GM13976 (cell line): ENCODE data around the gene CDKN2C.

Experiments used
- DNase-seq: peaks from one replicate; pipeline ENCODE4 v3.0.0; 2012; ENCODE audit warnings: low spot score
- in situ Hi-C: fragments of 300-500 bp; cut with MboI; formaldehyde crosslinking; loops from one replicate; pipeline ENCODE4 v1.12.0; 2022; ENCODE audit warnings: low sequenced_read_pairs, mixed read lengths, inconsistent platforms; ENCODE audit not compliant: unreplicated experiment
- TF ChIP-seq, protein P1 (sequence below): IDR thresholded peaks from 2 replicates; pipeline ENCODE4 v1.5.1; 2012; ENCODE audit warnings: borderline replicate concordance, mild to moderate bottlenecking; ENCODE audit not compliant: insufficient read depth; ENCODE audit errors: extremely low read depth, missing control alignments, control extremely low read depth

CDKN2C gene

DNA sequence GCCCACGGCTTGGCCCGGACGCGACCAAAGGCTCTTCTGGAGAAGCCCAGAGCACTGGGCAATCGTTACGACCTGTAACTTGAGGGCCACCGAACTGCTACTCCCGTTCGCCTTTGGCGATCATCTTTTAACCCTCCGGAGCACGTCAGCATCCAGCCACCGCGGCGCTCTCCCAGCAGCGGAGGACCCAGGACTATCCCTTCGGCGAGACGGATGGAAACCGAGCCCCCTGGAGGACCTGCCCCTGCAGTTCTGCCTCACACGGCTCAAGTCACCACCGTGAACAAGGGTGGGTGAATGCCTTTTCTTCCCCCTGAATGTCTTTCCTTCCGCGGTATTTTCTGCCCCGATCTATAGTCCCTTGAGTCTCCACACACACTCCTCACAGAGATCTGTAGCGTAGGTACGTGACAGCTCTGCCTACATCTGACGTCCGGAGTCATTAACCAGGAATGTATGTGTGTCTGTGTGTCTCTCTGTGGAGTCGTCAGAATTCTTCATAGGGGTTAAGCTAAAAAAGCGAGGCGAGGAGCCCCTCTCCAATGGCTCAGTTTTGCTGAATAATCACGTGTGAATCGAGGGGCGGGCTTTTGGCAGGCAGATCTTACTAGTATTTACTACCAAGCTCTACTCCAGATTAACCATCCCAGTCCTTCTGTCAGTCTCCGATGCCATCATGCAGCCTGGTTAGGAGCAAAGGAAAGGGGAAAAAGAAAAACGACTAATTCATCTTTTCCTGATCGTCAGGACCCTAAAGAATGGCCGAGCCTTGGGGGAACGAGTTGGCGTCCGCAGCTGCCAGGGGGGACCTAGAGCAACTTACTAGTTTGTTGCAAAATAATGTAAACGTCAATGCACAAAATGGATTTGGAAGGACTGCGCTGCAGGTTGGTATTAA lies at the start of gene CDKN2C:
CDKN2C (plus strand) TSS at position 635 of the 898 bp plus-strand sequence; CDS start at position 759, 124 bp downstream.
- TF ChIP-seq, protein P1, sequence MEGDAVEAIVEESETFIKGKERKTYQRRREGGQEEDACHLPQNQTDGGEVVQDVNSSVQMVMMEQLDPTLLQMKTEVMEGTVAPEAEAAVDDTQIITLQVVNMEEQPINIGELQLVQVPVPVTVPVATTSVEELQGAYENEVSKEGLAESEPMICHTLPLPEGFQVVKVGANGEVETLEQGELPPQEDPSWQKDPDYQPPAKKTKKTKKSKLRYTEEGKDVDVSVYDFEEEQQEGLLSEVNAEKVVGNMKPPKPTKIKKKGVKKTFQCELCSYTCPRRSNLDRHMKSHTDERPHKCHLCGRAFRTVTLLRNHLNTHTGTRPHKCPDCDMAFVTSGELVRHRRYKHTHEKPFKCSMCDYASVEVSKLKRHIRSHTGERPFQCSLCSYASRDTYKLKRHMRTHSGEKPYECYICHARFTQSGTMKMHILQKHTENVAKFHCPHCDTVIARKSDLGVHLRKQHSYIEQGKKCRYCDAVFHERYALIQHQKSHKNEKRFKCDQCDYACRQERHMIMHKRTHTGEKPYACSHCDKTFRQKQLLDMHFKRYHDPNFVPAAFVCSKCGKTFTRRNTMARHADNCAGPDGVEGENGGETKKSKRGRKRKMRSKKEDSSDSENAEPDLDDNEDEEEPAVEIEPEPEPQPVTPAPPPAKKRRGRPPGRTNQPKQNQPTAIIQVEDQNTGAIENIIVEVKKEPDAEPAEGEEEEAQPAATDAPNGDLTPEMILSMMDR = no peak
- peak; percentile 53 for DNase-seq
- in situ Hi-C loops = loop anchor here (25.0 kb wide), 1 partner anchor 567 kb away; no protein-coding TSS in a partner anchor

DNA sequence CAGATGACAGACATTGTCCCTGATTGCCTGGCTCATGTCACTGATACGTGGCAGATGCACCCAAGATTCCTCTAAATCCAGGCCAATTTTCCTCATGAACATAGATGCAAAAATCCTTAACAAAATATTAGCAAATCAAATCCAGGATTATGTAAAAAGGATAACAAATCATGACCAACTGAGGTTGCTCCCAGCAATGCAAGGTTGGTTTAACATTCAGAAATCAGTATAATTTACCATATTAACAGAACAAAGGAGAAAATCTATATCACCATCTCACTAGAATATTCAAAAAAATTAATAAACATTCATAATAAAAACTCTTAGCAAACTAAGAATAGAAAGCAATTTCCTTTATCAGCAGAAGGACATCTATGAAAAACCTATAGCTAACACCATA lies 49.6 kb upstream of the CDKN2C start:
- in situ Hi-C loops = no loop called here
- no peak for DNase-seq
- TF ChIP-seq, protein P1 = no peak

DNA sequence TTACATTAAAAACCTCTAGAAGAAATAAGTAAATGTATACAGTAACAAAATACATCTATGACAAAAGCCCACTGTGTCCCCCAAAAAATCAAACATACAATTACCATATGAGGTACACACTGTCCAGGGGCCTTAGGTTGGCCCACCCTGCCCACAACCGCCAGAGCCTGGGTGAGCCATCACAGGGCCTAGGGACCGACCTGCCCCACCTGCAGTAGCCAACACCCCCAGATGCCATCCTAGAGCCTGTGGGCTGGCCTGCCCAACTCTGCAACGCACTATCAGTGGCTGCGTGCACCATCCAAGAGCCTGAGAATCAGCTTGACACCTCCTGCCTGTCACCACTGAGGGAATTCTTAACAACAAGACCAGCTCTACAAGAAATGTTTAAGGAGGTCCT lies 49.0 kb upstream of the CDKN2C start:
- DNase-seq = no peak
- in situ Hi-C loops = no loop called here
- TF ChIP-seq, protein P1 = no peak

DNA sequence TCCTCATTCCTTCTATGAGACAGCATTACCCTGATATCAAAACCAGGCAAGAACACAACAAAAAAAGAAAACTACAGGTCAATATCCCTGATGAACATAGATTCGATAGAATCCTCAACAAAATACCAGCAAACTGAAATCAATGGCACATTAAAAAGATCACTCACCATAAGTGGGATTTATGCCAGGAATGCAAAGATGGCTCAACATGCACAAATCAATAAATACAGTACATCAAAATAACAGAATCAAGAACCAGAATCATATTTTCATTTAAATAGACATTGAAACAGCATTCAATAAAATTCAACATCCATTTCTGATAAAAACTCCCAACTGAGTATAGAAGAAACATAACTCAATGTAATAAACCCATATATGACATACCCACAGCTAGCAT lies 46.5 kb upstream of the CDKN2C start:
- TF ChIP-seq, protein P1 = no peak
- DNase-seq = no peak
- in situ Hi-C loops = no loop called here

DNA sequence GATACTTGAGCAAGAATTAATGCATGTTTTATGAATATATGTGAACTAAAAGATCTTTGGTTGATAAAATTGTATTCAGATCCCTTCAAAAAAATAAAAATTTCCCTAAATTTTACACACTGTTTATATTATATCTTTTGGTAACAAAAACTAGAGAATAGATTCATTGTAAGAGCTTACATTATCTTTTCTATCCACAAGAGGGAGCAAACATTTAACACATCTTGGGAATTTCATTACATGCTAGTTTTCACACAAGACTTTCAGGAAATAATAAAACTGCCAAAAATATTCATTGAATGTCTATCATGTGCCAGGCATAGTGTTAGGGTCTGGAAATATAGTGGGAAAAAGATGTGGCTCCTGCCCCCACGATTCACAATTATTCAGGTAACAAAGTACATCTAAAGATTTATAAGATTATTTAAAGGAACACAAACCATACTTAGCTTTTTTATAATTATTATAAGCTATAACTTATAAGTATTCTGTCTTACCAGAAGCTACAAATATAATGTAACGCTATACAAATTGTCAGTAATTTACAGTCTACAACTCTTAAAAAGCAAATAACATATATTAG lies 40.6 kb upstream of the CDKN2C start:
- in situ Hi-C loops = no loop called here
- DNase-seq = no peak
- TF ChIP-seq, protein P1 = no peak

DNA sequence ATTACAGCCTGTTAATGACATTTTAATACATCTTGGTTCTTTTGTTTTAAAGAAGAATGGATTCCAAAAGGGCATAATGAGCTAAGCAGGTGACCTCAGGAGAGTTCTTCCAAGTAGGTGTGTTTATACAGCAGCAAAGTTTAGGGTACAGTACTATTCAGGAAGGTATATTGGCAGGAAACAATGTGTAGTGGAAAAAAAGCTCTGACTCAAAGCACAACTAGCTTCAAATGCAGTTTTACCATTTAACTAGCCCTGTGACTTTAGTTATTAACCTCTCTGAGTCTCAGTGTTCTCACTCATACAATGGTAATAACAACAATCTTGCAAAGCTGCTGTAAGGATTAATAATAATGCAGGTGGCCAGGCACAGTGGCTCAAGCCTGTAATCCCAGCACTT lies 39.9 kb upstream of the CDKN2C start:
- TF ChIP-seq, protein P1 = no peak
- in situ Hi-C loops = no loop called here
- peak; percentile 43 for DNase-seq
